GM23338 (cell line): ENCODE data around the gene EYS. TPM values are rescaled to one million over a fixed set of nuclear protein-coding genes. Genes with fewer than 3 reads are reported as not detected.

Experiments
- ATAC-seq: fragments of 200-7000 bp; cut with Tn5 transposase; 3 replicates; pipeline ENCODE4 v1.9.1; 2020
- DNase-seq: peaks from one replicate; pipeline ENCODE4 v3.0.0-alpha.2; 2015; ENCODE audit warnings: low spot score
- H2AFZ ChIP-seq: fragments of 200-600 bp; sonication (generic); 2 replicates; pipeline ENCODE4 v1.8.0; 2016; ENCODE audit warnings: antibody characterized with exemption, mild to moderate bottlenecking, moderate library complexity
- H3F3A ChIP-seq: fragments of 200-600 bp; sonication (generic); replicated peaks from 2 replicates; pipeline ENCODE4 v1.8.0; 2017; ENCODE audit warnings: antibody characterized with exemption, mixed run types, low read depth
- H3K27ac ChIP-seq: fragments of 200-600 bp; sonication (generic); 2 replicates; pipeline ENCODE4 v1.6.1; 2016; ENCODE audit warnings: low read depth
- H3K27me3 ChIP-seq: fragments of 200-600 bp; sonication (generic); 2 replicates; pipeline ENCODE4 v1.8.0; 2016; ENCODE audit warnings: mild to moderate bottlenecking, mixed run types, moderate library complexity; ENCODE audit not compliant: insufficient read depth
- H3K36me3 ChIP-seq: fragments of 200-600 bp; sonication (generic); 2 replicates; pipeline ENCODE4 v1.8.0; 2016; ENCODE audit warnings: mild to moderate bottlenecking; ENCODE audit not compliant: insufficient read depth
- H3K4me1 ChIP-seq: fragments of 200-600 bp; sonication (generic); 2 replicates; pipeline ENCODE4 v1.8.0; 2016; ENCODE audit warnings: mild to moderate bottlenecking, moderate library complexity; ENCODE audit not compliant: insufficient read depth
- H3K4me2 ChIP-seq: fragments of 200-600 bp; sonication (generic); 2 replicates; pipeline ENCODE4 v1.7.1; 2017; ENCODE audit warnings: mixed run types
- H3K4me3 ChIP-seq: fragments of 200-600 bp; sonication (generic); 2 replicates; pipeline ENCODE4 v1.6.1; 2016; ENCODE audit warnings: mixed run types
- H3K79me2 ChIP-seq: fragments of 200-600 bp; sonication (generic); replicated peaks from 2 replicates; pipeline ENCODE4 v1.8.0; 2017; ENCODE audit warnings: mild to moderate bottlenecking; ENCODE audit not compliant: insufficient read depth
- H3K9me2 ChIP-seq: fragments of 200-600 bp; sonication (generic); 2 replicates; pipeline ENCODE4 v1.8.0; 2017; ENCODE audit not compliant: insufficient read depth
- H4K20me1 ChIP-seq: fragments of 200-600 bp; sonication (generic); replicated peaks from 2 replicates; pipeline ENCODE4 v1.8.0; 2017; ENCODE audit warnings: mild to moderate bottlenecking; ENCODE audit not compliant: insufficient read depth
- H3K27ac Mint-ChIP-seq: 2 replicates; pipeline ENCODE4 v1.8.0; 2020; ENCODE audit warnings: inconsistent platforms, mild to moderate bottlenecking, moderate library complexity, mixed read lengths
- H3K27me3 Mint-ChIP-seq: 3 replicates; pipeline ENCODE4 v1.8.0; 2022; ENCODE audit warnings: low read depth, mild to moderate bottlenecking, moderate library complexity, mixed read lengths, inconsistent platforms; ENCODE audit not compliant: insufficient read depth, poor library complexity
- H3K36me3 Mint-ChIP-seq: 3 replicates; pipeline ENCODE4 v1.8.0; 2021; ENCODE audit warnings: low read depth, mild to moderate bottlenecking, inconsistent platforms, moderate library complexity, mixed read lengths
- H3K4me1 Mint-ChIP-seq: 3 replicates; pipeline ENCODE4 v1.8.0; 2020; ENCODE audit warnings: mild to moderate bottlenecking, inconsistent platforms, mixed read lengths
- H3K4me3 Mint-ChIP-seq: 3 replicates; pipeline ENCODE4 v1.8.0; 2021; ENCODE audit warnings: moderate library complexity, mild to moderate bottlenecking, inconsistent platforms, mixed read lengths
- H3K9me3 Mint-ChIP-seq: 3 replicates; pipeline ENCODE4 v1.8.0; 2020; ENCODE audit warnings: moderate library complexity, mild to moderate bottlenecking, inconsistent platforms, mixed read lengths
- CTCF ChIP-seq, 2 experiments: fragments of 200-600 bp in 1 of 2; sonication (generic) in 1 of 2; conservative IDR thresholded peaks; 2 replicates each; pipeline versions ENCODE4 v1.5.1 to v1.6.1; 2016 to 2017; ENCODE audit warnings: antibody characterized with exemption in 2 of 2, low read depth in 2 of 2, mild to moderate bottlenecking in 2 of 2, moderate library complexity in 1 of 2
- ETS1 ChIP-seq: IDR thresholded peaks from 2 replicates; pipeline ENCODE4 v1.6.1; 2016; ENCODE audit warnings: antibody characterized with exemption
- EZH2 ChIP-seq: fragments of 200-600 bp; sonication (generic); IDR thresholded peaks from one replicate; pipeline ENCODE4 v1.8.0; 2017; ENCODE audit warnings: antibody characterized with exemption, mild to moderate bottlenecking, low read depth; ENCODE audit not compliant: unreplicated experiment
- EZH2phosphoT487 ChIP-seq: fragments of 200-600 bp; sonication (generic); IDR thresholded peaks from one replicate; pipeline ENCODE4 v1.8.1; 2018; ENCODE audit warnings: antibody characterized with exemption; ENCODE audit not compliant: unreplicated experiment
- JUNB ChIP-seq: IDR thresholded peaks from one replicate; pipeline ENCODE4 v1.6.1; 2016; ENCODE audit warnings: antibody characterized with exemption; ENCODE audit not compliant: unreplicated experiment
- POLR2AphosphoS5 ChIP-seq: IDR thresholded peaks from 2 replicates; pipeline ENCODE4 v1.6.1; 2016; ENCODE audit warnings: antibody characterized with exemption, low read depth
- STAT1 ChIP-seq: IDR thresholded peaks from one replicate; pipeline ENCODE4 v1.6.1; 2016; ENCODE audit warnings: antibody characterized with exemption; ENCODE audit not compliant: unreplicated experiment
- ZNF114 ChIP-seq: fragments of 250-450 bp; sonication (Bioruptor Pico); IDR thresholded peaks from 2 replicates; pipeline ENCODE4 v1.5.0; 2020; ENCODE audit warnings: mild to moderate bottlenecking, moderate library complexity
- polyA plus RNA-seq: library from polyadenylated mRNA; unstranded; fragments of >200 nt; fragmentation: Nextera tagmentation; extraction: Ambion mirVana; gene quantifications from 2 replicates; pipeline ENCODE4 v1.2.1, GENCODE V29; 2016
- total RNA-seq: library from RNA; depleted of rRNA; stranded (reverse); fragments of >200 nt; shearing (Covaris generic); gene quantifications from 2 replicates; pipeline ENCODE4 v1.2.3, GENCODE V29; 2014
- TF ChIP-seq, protein P1 (sequence below): IDR thresholded peaks from one replicate; pipeline ENCODE4 v1.6.1; 2018; ENCODE audit warnings: antibody characterized with exemption; ENCODE audit not compliant: unreplicated experiment
- TF ChIP-seq, protein P2 (sequence below): fragments of 250-450 bp; sonication (Bioruptor Pico); IDR thresholded peaks from 2 replicates; pipeline ENCODE4 v1.5.0; 2020; ENCODE audit warnings: mild to moderate bottlenecking, moderate library complexity

EYS gene
- total and polyA plus RNA-seq, 2 experiments from 2014 or later: 0.38 to 0.52 TPM

GRCh38 chr6:64727075-64727474 is 980.0 kb downstream of the EYS start:
- H3K36me3 ChIP-seq: no peaks in the 10 kb centered on the region
- ATAC-seq: no peak
- H3K4me1 Mint-ChIP-seq: no peaks in the 10 kb centered on the region
- H3K9me3 Mint-ChIP-seq: peaks cover 18% of the 10 kb centered on the region; the same call in 2 of the 3 replicates
- no peak overlapping the region for H3K4me3 ChIP-seq
- no peak overlapping the region for H3K27ac Mint-ChIP-seq
- no peak overlapping the region for H3K27ac ChIP-seq
- no peaks in the 10 kb centered on the region for H4K20me1 ChIP-seq
- no peak overlapping the region for H2AFZ ChIP-seq
- H3K4me1 ChIP-seq: no peaks in the 10 kb centered on the region
- no peak overlapping the region for H3K4me3 Mint-ChIP-seq
- TF ChIP-seq POLR2AphosphoS5 (no peak), JUNB (no peak), CTCF (conservative IDR thresholded peaks at IDR 0.05; ENCODE audit: low read depth in 2 of 2) (no peak), ETS1 (no peak), ZNF114 (CRISPR knock-in tag) (no peak), EZH2 (no peak), STAT1 (no peak), EZH2phosphoT487 (no peak)
- TF ChIP-seq, protein P1, sequence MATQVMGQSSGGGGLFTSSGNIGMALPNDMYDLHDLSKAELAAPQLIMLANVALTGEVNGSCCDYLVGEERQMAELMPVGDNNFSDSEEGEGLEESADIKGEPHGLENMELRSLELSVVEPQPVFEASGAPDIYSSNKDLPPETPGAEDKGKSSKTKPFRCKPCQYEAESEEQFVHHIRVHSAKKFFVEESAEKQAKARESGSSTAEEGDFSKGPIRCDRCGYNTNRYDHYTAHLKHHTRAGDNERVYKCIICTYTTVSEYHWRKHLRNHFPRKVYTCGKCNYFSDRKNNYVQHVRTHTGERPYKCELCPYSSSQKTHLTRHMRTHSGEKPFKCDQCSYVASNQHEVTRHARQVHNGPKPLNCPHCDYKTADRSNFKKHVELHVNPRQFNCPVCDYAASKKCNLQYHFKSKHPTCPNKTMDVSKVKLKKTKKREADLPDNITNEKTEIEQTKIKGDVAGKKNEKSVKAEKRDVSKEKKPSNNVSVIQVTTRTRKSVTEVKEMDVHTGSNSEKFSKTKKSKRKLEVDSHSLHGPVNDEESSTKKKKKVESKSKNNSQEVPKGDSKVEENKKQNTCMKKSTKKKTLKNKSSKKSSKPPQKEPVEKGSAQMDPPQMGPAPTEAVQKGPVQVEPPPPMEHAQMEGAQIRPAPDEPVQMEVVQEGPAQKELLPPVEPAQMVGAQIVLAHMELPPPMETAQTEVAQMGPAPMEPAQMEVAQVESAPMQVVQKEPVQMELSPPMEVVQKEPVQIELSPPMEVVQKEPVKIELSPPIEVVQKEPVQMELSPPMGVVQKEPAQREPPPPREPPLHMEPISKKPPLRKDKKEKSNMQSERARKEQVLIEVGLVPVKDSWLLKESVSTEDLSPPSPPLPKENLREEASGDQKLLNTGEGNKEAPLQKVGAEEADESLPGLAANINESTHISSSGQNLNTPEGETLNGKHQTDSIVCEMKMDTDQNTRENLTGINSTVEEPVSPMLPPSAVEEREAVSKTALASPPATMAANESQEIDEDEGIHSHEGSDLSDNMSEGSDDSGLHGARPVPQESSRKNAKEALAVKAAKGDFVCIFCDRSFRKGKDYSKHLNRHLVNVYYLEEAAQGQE: no peak
- TF ChIP-seq, protein P2, sequence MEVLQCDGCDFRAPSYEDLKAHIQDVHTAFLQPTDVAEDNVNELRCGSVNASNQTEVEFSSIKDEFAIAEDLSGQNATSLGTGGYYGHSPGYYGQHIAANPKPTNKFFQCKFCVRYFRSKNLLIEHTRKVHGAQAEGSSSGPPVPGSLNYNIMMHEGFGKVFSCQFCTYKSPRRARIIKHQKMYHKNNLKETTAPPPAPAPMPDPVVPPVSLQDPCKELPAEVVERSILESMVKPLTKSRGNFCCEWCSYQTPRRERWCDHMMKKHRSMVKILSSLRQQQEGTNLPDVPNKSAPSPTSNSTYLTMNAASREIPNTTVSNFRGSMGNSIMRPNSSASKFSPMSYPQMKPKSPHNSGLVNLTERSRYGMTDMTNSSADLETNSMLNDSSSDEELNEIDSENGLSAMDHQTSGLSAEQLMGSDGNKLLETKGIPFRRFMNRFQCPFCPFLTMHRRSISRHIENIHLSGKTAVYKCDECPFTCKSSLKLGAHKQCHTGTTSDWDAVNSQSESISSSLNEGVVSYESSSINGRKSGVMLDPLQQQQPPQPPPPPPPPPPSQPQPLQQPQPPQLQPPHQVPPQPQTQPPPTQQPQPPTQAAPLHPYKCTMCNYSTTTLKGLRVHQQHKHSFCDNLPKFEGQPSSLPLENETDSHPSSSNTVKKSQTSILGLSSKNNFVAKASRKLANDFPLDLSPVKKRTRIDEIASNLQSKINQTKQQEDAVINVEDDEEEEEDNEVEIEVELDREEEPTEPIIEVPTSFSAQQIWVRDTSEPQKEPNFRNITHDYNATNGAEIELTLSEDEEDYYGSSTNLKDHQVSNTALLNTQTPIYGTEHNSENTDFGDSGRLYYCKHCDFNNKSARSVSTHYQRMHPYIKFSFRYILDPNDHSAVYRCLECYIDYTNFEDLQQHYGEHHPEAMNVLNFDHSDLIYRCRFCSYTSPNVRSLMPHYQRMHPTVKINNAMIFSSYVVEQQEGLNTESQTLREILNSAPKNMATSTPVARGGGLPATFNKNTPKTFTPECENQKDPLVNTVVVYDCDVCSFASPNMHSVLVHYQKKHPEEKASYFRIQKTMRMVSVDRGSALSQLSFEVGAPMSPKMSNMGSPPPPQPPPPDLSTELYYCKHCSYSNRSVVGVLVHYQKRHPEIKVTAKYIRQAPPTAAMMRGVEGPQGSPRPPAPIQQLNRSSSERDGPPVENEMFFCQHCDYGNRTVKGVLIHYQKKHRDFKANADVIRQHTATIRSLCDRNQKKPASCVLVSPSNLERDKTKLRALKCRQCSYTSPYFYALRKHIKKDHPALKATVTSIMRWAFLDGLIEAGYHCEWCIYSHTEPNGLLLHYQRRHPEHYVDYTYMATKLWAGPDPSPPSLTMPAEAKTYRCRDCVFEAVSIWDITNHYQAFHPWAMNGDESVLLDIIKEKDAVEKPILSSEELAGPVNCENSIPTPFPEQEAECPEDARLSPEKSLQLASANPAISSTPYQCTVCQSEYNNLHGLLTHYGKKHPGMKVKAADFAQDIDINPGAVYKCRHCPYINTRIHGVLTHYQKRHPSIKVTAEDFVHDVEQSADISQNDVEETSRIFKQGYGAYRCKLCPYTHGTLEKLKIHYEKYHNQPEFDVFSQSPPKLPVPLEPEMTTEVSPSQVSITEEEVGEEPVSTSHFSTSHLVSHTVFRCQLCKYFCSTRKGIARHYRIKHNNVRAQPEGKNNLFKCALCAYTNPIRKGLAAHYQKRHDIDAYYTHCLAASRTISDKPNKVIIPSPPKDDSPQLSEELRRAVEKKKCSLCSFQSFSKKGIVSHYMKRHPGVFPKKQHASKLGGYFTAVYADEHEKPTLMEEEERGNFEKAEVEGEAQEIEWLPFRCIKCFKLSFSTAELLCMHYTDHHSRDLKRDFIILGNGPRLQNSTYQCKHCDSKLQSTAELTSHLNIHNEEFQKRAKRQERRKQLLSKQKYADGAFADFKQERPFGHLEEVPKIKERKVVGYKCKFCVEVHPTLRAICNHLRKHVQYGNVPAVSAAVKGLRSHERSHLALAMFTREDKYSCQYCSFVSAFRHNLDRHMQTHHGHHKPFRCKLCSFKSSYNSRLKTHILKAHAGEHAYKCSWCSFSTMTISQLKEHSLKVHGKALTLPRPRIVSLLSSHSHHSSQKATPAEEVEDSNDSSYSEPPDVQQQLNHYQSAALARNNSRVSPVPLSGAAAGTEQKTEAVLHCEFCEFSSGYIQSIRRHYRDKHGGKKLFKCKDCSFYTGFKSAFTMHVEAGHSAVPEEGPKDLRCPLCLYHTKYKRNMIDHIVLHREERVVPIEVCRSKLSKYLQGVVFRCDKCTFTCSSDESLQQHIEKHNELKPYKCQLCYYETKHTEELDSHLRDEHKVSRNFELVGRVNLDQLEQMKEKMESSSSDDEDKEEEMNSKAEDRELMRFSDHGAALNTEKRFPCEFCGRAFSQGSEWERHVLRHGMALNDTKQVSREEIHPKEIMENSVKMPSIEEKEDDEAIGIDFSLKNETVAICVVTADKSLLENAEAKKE: no peak
- no peaks in the 10 kb centered on the region for H3F3A ChIP-seq
- H3K4me2 ChIP-seq: no peak overlapping the region
- H3K79me2 ChIP-seq: no peaks in the 10 kb centered on the region
- no peaks in the 10 kb centered on the region for H3K9me2 ChIP-seq
- H3K27me3 ChIP-seq: no peaks in the 10 kb centered on the region
- no peak for DNase-seq
- H3K36me3 Mint-ChIP-seq: no peaks in the 10 kb centered on the region; the same call in 2 of the 3 replicates
- peaks cover 5% of the 10 kb centered on the region for H3K27me3 Mint-ChIP-seq
